ENCODE measurements around the gene BOD1L2.

BOD1L2 gene
- 0 reads per million in 4 experiments for total RNA-seq

DNA sequence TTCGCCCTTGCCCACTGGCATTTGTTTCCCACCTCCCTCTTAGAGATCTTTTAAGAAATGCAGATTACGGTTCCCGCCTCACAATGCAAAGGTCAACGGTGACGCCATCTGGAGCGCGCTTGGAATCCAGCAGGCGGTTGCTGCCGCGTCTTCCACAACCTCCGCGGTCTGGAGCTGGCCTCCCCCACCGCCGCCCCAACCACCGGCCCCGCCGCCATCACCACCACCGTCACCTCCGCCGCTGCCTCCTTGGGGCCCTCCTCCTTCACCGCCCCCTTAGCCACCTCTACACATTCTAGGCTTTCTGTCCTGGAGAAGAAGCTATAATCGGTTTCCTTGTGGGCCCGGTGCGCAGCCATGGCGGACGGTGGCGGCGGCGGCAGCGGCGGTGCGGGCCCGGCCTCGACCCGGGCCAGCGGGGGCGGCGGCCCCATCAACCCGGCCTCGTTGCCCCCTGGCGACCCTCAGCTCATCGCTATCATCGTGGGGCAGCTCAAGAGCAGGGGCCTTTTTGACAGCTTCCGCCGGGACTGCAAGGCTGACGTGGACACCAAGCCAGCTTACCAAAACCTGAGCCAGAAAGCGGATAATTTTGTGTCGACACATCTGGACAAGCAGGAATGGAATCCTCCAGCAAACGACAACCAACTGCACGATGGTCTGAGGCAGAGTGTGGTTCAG lies at the start of gene BOD1L2:
BOD1L2 (plus strand) TSS at position 132 of the 681 bp plus-strand sequence; CDS start at position 358, 226 bp downstream.
- no peak for DNase-seq

DNA sequence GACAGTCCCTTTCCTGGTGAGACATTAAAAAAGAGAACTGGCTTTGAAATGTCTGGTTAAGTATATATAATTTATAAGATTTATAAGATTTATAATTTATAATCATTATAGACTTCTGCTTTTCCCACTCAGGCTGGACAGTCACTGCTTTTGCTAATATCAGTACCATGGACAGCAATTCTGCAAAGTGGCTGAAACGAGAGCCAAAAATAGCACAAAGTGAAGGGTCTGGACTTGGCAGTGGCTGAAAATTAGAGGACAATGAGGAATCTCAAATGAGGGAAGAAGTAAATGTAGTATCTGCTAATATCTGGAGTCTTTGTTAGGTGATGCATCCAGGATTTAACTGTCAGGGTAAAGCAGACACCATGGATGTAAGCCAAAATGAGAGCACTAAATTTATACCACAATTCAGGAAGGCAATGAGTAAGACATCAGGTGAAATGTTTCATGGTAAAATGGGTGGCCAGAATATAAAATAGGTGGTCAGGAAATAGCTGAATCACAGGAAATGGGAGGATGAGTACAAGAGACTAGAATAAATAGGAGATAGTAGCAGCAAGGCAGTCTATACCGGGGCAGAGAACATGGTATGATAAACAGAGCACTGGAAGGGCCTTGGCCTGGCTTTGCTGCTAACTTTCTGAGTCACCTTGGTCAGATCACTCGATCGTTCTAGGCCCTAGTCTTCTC lies 39.6 kb upstream of the BOD1L2 start:
- no peak for DNase-seq

DNA sequence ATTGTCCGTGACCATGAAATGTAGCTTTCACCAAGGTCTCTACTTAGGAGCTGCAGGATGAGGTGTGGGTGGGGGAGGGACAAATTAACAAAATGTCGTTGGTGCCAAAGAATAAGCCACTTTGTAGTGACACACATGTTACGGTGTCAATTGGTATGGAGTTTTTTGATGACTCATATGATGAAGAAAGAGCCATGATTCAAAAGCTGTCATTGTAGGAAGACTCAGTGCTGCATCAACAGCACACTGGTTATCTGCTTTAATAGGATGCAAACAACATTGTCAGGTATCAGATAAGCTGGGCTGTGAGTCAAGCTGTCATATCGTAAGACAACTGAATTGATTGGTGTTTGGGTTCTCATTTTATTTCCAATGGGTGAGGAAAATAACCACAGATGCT lies 36.6 kb upstream of the BOD1L2 start:
- no peak for DNase-seq

- DNase-seq, result no peak
Observed at GRCh38 chr18:57113799-57114420, 33.0 kb upstream of the BOD1L2 start.

GRCh38 chr18:57116598-57117132 lies 30.2 kb upstream of the BOD1L2 start:
- no peak for DNase-seq

DNA sequence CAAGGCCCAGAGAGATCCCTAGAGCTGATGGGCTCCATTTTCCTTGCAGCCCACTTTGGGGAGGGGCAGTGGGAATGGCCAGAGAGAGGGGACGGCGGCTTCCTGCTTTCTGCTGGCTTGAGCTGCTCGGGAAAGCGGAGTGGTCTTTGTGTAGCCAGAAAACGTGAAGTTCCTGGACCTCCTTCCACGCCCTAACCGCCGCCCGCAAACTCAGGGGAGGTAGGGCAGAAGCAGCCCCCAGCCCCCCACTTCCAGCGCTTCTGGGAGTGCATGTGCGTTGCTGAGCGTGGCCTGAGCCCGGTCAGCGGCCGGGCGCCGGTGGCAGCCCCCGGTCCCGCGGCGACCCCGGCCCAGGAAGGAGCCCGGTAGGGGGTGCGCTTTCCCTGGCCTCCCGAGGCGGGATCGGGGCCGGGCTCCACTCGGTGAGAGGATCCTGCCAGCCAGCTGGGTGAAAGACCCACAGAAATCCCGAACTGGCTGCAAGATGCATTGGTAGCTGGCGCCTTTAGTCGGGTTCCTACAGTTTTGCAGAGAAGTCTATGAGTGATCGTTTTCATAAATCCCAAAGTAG lies 25.3 kb upstream of the BOD1L2 start:
- no peak for DNase-seq

GRCh38 chr18:57122936-57123510 lies 23.9 kb upstream of the BOD1L2 start:
- DNase-seq, result no peak

DNA sequence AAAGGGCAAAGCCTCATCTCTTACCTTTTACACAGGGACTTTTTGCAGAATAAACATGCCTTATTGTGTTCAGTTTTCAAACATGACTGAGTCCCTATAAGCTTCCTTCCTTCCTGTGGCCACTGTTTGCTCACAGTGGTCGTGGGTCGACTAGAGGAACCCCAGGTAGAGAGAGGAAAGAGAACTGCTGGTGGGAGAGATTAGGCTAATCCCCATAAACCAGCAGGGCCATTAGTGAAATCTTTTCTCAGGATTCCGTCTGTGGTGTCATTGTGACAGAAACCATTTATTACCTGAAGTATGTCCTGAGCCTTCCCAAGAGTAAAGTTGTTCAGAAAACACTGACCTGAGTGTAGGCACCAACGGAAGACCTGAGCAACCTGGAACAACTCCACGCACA lies 21.3 kb upstream of the BOD1L2 start:
- DNase-seq, result no peak

DNA sequence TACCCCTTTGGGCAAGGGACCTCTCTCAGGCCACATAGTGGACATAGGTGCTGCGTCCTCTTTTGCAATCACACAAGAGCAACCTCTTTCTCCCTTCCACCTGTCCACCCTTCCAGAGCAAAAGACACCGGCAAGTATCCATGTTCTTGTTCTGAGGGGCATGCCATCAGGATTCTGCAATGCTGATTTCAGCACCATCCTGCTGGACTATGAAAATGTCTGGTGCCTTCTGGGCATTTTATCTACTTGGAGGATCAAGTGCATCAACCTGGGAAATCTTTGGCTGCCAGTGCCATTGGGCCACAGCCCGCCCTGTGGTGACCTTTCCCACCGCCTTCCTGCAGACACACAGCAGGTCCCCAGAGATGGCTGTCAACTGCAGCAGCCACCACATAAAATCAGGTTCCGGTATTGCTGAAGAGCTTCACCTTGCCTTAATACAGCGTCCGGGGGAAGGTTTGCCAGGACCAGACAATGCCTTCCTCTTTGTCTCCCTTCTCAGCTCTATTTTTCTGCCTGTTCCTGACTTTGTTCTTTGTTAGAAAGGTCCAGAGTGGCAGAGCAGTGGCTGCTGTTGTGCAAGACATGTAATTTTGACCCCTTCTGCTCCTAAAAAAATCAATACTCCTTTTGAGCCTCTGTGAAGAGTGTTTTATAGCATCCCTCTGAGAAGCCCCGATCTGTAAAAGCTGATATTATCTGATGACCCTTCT lies 18.5 kb upstream of the BOD1L2 start:
- no peak for DNase-seq

- DNase-seq, result no peak
Observed at GRCh38 chr18:57131101-57131500, 15.8 kb upstream of the BOD1L2 start.

- no peak for DNase-seq
Observed at GRCh38 chr18:57131782-57132181, 15.1 kb upstream of the BOD1L2 start.

DNA sequence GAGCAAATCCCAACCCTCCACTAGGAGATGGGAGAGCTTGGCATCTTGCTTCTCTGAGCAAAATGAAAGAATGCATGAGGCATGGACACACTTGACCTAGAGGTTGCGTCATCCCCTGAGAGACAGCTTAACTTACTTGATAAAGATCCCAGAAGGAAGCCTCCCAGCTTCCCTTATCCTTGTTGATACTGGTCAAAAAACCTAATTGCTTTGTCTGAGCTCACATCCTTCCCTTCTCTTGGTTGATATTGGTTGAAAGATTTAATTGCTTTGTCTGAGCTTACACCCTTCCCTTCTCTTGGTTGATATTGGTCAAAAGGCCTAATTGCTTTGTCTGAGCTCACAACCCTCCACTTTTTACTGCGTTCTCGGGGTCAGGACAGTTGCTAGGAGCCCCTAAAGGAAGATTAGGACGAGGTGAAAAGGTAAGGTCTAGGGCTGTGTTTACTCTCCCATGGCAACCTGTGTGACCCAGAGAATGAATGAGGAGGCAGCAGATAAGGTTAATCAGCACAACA lies 12.2 kb upstream of the BOD1L2 start:
- no peak for DNase-seq

DNA sequence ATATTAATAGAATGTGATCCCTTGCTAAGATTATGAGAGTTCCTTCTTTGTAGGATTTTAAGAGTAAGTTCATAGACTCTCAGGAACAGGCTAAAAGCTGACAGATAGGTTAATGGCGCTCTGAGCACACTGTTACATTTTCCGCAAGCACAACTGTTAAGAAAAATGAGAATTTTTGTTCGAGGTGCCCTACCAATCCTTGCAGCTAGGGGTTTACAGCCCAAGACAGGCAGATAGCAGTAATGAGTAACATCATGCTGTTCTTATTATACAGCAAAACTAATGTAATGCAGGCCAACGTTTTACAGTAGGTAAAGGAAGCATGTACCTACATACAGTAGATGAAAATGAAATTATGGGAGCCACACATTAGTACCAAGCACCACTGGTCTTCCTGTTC lies 11.2 kb upstream of the BOD1L2 start:
- no peak for DNase-seq

DNA sequence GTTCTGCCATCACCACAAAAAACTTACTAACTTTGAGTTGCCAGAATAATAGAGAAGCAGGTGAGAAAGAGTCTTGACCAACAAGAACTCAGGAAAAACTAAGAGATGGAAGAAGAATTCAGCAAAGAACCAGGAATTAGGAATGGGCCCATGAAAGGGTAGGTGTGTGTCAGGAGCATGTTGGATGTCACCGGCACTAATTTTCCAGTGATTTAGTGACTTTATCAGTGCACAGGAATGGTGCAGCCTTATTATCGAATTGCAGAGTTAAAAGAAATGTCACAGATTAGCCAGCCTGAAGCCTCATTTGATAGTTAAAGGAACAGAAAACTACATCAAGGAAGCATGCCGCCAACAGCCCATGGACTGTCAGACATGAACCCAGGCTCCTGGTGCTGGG lies 9.0 kb upstream of the BOD1L2 start:
- no peak for DNase-seq

DNA sequence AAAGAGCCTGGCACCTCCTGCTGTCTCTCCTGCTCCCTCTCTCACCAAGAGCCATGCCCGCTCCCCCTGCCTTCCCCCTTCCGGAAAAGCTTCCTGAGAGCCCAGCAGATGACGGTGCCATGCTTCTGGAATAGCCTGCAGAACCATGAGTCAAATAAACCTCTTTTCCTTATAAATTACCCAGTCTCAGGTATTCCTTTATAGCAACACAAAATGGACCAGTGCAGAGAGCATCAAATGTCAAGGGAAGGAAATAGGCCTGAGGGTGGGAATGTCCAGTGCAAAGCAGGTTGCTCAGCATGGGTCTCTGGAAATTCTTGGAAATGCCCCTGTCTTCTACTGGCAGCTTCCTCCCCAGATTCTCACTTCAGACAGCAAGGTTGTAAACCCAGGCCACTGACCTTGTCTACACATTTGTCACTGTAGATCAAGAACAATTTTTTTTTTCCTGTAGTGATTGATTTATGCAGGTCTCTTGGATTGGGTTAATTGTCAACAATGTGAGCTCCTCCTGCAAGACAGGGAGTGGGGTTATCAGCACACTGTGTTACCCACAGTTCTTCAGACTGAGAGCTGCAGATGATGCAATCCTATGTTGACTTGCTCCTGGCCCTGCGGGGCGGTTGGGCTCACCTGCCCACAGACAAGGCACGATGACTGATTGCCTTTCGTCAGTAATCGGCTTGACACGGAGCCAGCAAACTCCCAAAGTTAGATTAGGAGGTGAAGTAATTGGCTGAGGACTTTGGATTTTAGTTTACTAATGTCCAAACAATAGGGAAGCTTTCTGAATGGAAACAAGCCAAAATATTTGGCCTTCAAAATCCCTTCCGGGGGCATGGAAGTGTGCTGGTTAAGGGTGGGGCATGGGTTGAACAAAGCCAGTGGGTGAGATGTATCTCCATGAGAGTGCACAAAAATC lies 5.4 kb upstream of the BOD1L2 start:
- no peak for DNase-seq

DNA sequence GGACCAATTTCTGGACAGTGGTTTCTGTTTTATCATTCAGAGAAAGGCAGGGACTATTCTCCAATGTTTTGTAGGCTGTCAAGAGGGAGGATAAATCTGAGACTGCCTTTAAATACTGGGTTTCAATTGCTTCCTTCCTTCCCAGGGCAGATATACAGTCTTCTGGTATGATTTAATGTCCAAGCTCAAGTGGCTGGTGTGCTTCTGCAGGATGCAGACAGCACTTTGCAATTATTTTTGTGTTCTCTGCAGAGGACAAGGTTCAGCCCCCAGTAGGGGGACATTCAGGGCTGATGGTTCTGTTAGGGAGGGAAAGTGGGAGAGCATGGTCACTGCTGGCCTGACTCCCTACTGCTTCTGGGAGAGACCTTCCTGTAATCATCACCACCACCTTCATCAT lies 4.6 kb upstream of the BOD1L2 start:
- no peak for DNase-seq

GRCh38 chr18:57143265-57143664 lies 3.6 kb upstream of the BOD1L2 start:
- no peak for DNase-seq

DNA sequence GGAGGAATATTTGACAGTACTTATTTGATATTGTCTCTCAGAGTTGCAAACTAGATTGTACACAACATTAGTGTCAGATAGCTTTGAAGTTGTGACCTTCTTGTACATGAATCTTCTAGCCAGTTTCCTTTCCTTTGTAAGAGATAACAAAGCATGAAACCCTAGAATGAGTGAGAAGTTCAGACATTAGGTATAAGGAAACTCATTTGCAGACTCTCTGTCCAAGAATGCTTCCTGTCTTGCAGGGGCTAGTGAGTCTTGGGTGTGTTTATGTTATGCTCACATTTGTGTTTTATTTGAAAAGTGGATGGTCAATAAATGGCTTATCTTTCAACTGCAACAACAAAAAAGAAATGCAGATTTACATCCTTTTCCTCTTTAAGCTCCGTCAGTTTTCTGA lies 1.4 kb downstream of the BOD1L2 start:
- no peak for DNase-seq

GRCh38 chr18:57149051-57149450 lies 2.2 kb downstream of the BOD1L2 start:
- no peak for DNase-seq

DNA sequence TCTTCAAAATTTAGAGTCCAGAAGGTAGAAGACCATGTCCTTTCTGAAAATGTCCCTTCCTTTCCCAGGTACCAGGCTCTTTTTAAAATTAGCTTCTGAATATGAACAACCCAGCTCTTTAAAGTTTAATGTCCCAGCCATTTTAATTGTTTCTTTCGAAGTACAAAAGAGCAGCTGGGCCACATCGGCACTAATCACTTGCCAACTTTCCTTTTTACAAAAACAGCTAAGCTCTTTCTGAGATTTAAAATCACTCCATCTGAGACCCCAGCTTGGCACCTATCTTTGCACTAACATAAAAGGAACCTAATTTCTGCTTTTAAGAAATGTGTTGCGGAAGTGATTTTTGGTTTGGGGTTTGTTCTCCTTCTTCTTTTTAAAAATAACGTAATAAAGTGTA lies 2.6 kb downstream of the BOD1L2 start:
- DNase-seq, result no peak

DNA sequence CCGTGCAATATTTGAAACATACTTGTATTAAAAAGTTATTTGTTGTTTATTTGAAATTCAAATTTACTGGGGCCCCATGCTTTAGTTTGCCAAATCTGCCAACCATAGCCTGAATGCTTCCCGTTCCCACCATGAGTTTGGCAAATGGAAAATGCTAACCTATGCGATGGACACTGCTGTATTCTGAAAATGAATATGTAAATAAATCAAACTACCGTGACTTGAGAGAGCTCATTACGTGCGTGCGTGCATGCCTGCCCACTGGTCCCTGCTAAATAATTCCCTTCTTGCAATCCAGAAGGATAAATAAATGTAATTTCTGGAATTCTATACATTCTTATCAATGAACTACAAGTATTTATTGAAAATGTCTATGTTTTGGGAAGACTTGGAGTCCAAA lies 3.2 kb downstream of the BOD1L2 start:
- DNase-seq, result no peak
